ENCODE data around the gene NR3C1. TPM values are rescaled to one million over a fixed set of nuclear protein-coding genes. Genes with fewer than 3 reads are reported as not detected.

The NR3C1 gene
- total RNA-seq, 3 donors from 2014 or later (not counting 1 experiment from before 2014, with no cell fraction given): 147 to 168 (median 165) TPM

DNA sequence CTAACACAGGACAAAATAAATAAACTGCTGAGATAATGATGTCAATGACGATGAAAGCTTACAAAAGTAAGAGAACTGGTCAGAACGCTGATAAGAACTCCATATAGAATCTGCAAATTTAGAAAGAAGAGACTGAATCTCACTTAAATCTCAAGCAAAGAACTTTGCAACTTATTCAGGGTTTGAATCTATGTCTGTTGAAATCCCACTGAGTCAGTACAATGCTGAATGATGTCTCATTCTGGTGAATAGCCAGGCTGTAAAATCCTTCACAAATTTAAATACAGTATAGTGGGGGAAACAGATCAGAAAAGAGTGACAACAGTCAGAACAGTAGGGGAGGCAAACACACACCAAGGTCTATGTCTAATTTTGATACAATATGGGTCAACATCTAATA lies 38.9 kb upstream of the NR3C1 start:
- no peak overlapping the region for H3K27ac Mint-ChIP-seq

DNA sequence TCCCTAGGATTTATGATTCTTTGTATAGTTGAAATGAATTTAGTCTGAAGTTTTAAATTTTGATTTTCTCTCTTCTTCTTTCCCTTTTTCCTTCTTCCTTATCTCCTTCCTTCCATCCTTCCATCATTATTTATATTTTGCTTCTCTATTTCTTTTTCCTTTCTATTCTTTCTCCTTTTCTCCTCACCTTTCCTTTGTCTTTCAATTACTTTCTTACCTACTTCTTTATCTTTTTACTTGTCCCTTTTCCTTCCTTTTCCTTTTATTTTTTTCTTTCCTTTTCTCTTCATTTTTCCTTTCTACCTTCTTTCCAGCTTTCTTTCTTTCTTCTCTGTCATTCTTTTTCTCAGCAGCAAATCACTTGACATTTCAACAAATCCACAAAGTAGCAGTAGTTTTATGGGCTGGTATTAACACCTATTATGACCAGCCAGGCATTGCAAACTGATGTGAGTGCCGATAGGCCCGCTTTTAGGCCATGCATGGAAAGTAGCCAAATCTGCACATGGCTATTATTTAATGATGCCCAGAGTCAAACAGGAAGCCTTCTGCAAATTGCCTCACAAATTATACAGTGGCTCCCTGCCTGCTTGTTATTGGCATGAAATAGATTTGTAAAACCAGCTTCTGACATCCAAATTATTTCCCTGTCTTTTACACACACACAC lies 37.1 kb upstream of the NR3C1 start:
- Histone ChIP-seq H3K36me3 (ENCODE audit: control insufficient read depth, insufficient read depth, low read length) (no peaks in the 10 kb centered on the region), H3K27me3 (ENCODE audit: control insufficient read depth, insufficient read depth, low read length) (no peaks in the 10 kb centered on the region), H3K9me3 (ENCODE audit: control insufficient read depth, insufficient read depth, low read length) (no peaks in the 10 kb centered on the region), H3K4me1 (ENCODE audit: control insufficient read depth, insufficient read depth, low read length) (peaks cover 2% of the 10 kb centered on the region), H3K27ac (ENCODE audit: low read length) (no peak overlapping the region), H3K4me3 (ENCODE audit: low read length) (no peak overlapping the region)
- no peak overlapping the region for H3K27ac Mint-ChIP-seq
- H3K4me1 Mint-ChIP-seq: peaks cover 3 to 7% of the 10 kb centered on the region in 2 donors
- DNase-seq: no peak
- WGBS (ENCODE audit: insufficient coverage): 83% methylated on average over 2 of the region's 2 CpGs
- peaks cover 0 to 11% of the 10 kb centered on the region in 2 donors for H3K27me3 Mint-ChIP-seq (ENCODE audit: low read depth in 2 of 2)
- H3K9me3 Mint-ChIP-seq: no peaks in the 10 kb centered on the region
- H3K36me3 Mint-ChIP-seq: no peaks in the 10 kb centered on the region
- no peak overlapping the region for H3K4me3 Mint-ChIP-seq
- no peak for ATAC-seq
- intact Hi-C loops (cut with micrococcal nuclease): no loop called here
- TF ChIP-seq, protein P1, sequence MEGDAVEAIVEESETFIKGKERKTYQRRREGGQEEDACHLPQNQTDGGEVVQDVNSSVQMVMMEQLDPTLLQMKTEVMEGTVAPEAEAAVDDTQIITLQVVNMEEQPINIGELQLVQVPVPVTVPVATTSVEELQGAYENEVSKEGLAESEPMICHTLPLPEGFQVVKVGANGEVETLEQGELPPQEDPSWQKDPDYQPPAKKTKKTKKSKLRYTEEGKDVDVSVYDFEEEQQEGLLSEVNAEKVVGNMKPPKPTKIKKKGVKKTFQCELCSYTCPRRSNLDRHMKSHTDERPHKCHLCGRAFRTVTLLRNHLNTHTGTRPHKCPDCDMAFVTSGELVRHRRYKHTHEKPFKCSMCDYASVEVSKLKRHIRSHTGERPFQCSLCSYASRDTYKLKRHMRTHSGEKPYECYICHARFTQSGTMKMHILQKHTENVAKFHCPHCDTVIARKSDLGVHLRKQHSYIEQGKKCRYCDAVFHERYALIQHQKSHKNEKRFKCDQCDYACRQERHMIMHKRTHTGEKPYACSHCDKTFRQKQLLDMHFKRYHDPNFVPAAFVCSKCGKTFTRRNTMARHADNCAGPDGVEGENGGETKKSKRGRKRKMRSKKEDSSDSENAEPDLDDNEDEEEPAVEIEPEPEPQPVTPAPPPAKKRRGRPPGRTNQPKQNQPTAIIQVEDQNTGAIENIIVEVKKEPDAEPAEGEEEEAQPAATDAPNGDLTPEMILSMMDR (IDR thresholded peaks at IDR 0.05): no peak

More for the DNA sequence above, 38.9 kb upstream of the NR3C1 start:
- no peak overlapping the region for H3K27ac ChIP-seq (ENCODE audit: low read length)
- 100% methylated on average over 2 of the region's 2 CpGs for WGBS (ENCODE audit: insufficient coverage)
- TF ChIP-seq, protein P1 (IDR thresholded peaks at IDR 0.05): no peak
- Mint-ChIP-seq H3K36me3 (no peaks in the 10 kb centered on the region), H3K27me3 (ENCODE audit: low read depth in 2 of 2) (peaks cover 0 to 7% of the 10 kb centered on the region in 2 donors), H3K4me1 (peaks cover 0 to 5% of the 10 kb centered on the region in 2 donors), H3K9me3 (no peaks in the 10 kb centered on the region), H3K4me3 (no peak overlapping the region)
- H3K27me3 ChIP-seq (ENCODE audit: control insufficient read depth, insufficient read depth, low read length): no peaks in the 10 kb centered on the region
- H3K4me3 ChIP-seq (ENCODE audit: low read length): no peak overlapping the region
- no peaks in the 10 kb centered on the region for H3K9me3 ChIP-seq (ENCODE audit: control insufficient read depth, insufficient read depth, low read length)
- no peaks in the 10 kb centered on the region for H3K4me1 ChIP-seq (ENCODE audit: control insufficient read depth, insufficient read depth, low read length)
- H3K36me3 ChIP-seq (ENCODE audit: control insufficient read depth, insufficient read depth, low read length): no peaks in the 10 kb centered on the region
- no peak for DNase-seq
- ATAC-seq: no peak
- intact Hi-C loops (cut with micrococcal nuclease): no loop called here

DNA sequence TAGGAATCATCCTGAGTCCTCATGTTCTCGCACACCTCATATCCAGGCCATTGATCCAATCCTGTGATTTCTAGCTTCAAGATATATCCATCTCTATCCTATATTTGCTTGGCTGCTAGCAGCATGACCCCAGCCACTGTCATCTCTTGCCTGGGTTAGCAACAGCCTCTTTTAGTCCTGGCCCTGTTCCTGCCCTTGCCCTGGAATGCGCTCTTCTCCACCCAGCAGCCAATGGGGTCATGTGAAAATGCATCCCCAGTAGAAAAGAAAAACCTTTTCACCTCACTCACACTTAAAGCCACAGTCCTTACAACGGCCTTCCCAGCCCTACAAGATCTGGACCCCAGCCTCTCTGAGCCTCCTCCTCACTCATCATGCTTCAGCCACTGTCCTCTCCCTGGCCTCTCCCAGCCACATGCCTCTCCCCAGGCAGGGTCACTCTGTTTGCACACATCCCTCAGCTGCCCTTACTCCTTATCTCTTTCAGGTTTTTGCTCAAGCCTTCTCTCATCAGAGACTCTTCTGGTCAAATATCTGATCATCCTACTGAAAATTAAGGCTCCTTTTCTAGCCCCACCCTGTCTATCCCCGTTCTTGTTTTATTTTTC lies 34.3 kb upstream of the NR3C1 start:
- Histone ChIP-seq H3K27me3 (ENCODE audit: control insufficient read depth, insufficient read depth, low read length) (no peaks in the 10 kb centered on the region), H3K4me3 (ENCODE audit: low read length) (no peak overlapping the region), H3K36me3 (ENCODE audit: control insufficient read depth, insufficient read depth, low read length) (no peaks in the 10 kb centered on the region), H3K27ac (ENCODE audit: low read length) (no peak overlapping the region), H3K9me3 (ENCODE audit: control insufficient read depth, insufficient read depth, low read length) (no peaks in the 10 kb centered on the region), H3K4me1 (ENCODE audit: control insufficient read depth, insufficient read depth, low read length) (peaks cover 5% of the 10 kb centered on the region)
- no peak overlapping the region for H3K4me3 Mint-ChIP-seq
- 93% methylated on average over 4 of the region's 4 CpGs for WGBS (ENCODE audit: insufficient coverage)
- H3K27ac Mint-ChIP-seq: no peak overlapping the region
- ATAC-seq (no peak), DNase-seq (no peak)
- intact Hi-C loops (cut with micrococcal nuclease): no loop called here
- H3K4me1 Mint-ChIP-seq: peaks cover 18% of the 10 kb centered on the region in 2 donors
- no peaks in the 10 kb centered on the region for H3K9me3 Mint-ChIP-seq
- H3K27me3 Mint-ChIP-seq (ENCODE audit: low read depth in 2 of 2): peaks cover 0 to 7% of the 10 kb centered on the region in 2 donors
- no peaks in the 10 kb centered on the region for H3K36me3 Mint-ChIP-seq
- TF ChIP-seq, protein P1 (IDR thresholded peaks at IDR 0.05): no peak

All from natural killer cell (primary cell).